HEK293 (cell line): ENCODE measurements around the gene SCAANT1.

Experiments
- CTCF ChIA-PET: fragments of 350-600 bp; formaldehyde crosslinking; extraction: SDS; loops from one replicate; lab custom pipeline; 2021; ENCODE audit warnings: antibody characterized with exemption; lab: Yijun Ruan, JAX
- POLR2A ChIA-PET: fragments of 300-600 bp; formaldehyde crosslinking; extraction: SDS; loops from one replicate; lab custom pipeline; 2020; ENCODE audit warnings: antibody characterized with exemption, inconsistent platforms; lab: Yijun Ruan, JAX
- H3K27ac ChIP-seq: fragments of 200-500 bp; sonication (Bioruptor generic); 2 replicates; pipeline ENCODE4 v1.5.1; 2014; ENCODE audit warnings: low read depth, low read length, control low read depth, inconsistent platforms; ENCODE audit errors: extremely low read depth
- H3K36me3 ChIP-seq, 2 experiments: fragments of 200-500 bp in 1 of 2; sonication (Bioruptor generic) in 1 of 2; 1 replicate in 1 of 2; 2 replicates in 1 of 2; pipeline ENCODE4 v1.5.1; 2014 to 2017; ENCODE audit warnings: inconsistent platforms in 2 of 2, low read length in 2 of 2; ENCODE audit not compliant: control insufficient read depth in 2 of 2, insufficient read depth in 1 of 2
- H3K4me1 ChIP-seq: fragments of 200-500 bp; sonication (Bioruptor generic); 2 replicates; pipeline ENCODE4 v1.5.1; 2014; ENCODE audit warnings: mild to moderate bottlenecking, low read length, inconsistent platforms; ENCODE audit not compliant: control insufficient read depth, insufficient read depth
- H3K4me3 ChIP-seq: 2 replicates; pipeline ENCODE4 v1.5.1; 2011; ENCODE audit warnings: low read depth, mild to moderate bottlenecking, control low read depth, low read length, moderate library complexity
- H3K9me3 ChIP-seq: fragments of 200-500 bp; sonication (Bioruptor generic); 2 replicates; pipeline ENCODE4 v1.5.1; 2014; ENCODE audit warnings: low read depth, low read length, inconsistent platforms; ENCODE audit not compliant: control insufficient read depth, insufficient read depth
- FEZF1 ChIP-seq: fragments of 450-650 bp; formaldehyde crosslinking; IDR thresholded peaks from 2 replicates; pipeline ENCODE4 v1.5.1; 2016; ENCODE audit warnings: missing biosample characterization, missing genetic modification characterization
- HOXA7 ChIP-seq: sonication (generic); formaldehyde crosslinking; IDR thresholded peaks from 2 replicates; pipeline ENCODE4 v1.8.1; 2022; ENCODE audit warnings: missing genetic modification reagents, borderline replicate concordance
- HOXD13 ChIP-seq: sonication (generic); formaldehyde crosslinking; IDR thresholded peaks from 2 replicates; pipeline ENCODE4 v1.8.0; 2022; ENCODE audit warnings: missing genetic modification reagents, borderline replicate concordance
- MYNN ChIP-seq: fragments of 450-650 bp; formaldehyde crosslinking; IDR thresholded peaks from 2 replicates; pipeline ENCODE4 v1.5.1; 2016; ENCODE audit warnings: missing biosample characterization, missing genetic modification characterization, borderline replicate concordance
- OVOL3 ChIP-seq: fragments of 450-650 bp; formaldehyde crosslinking; IDR thresholded peaks from 2 replicates; pipeline ENCODE4 v1.5.1; 2016; ENCODE audit warnings: missing biosample characterization, missing genetic modification characterization
- YY2 ChIP-seq: fragments of 450-650 bp; formaldehyde crosslinking; IDR thresholded peaks from 2 replicates; pipeline ENCODE4 v1.5.1; 2016; ENCODE audit warnings: missing biosample characterization, missing genetic modification characterization
- ZBTB17 ChIP-seq: fragments of 450-650 bp; formaldehyde crosslinking; IDR thresholded peaks from 2 replicates; pipeline ENCODE4 v1.5.1; 2016; ENCODE audit warnings: missing biosample characterization, missing genetic modification characterization
- ZBTB21 ChIP-seq: fragments of 450-650 bp; formaldehyde crosslinking; IDR thresholded peaks from 2 replicates; pipeline ENCODE4 v1.5.1; 2017; ENCODE audit warnings: missing biosample characterization, missing genetic modification characterization
- ZNF121 ChIP-seq: fragments of 450-650 bp; formaldehyde crosslinking; IDR thresholded peaks from 2 replicates; pipeline ENCODE4 v1.5.1; 2016; ENCODE audit warnings: missing biosample characterization, missing genetic modification characterization
- ZNF138 ChIP-seq: fragments of 450-650 bp; formaldehyde crosslinking; IDR thresholded peaks from 2 replicates; pipeline ENCODE4 v1.5.1; 2016; ENCODE audit warnings: missing biosample characterization, missing genetic modification characterization, borderline replicate concordance
- ZNF175 ChIP-seq: fragments of 450-650 bp; formaldehyde crosslinking; IDR thresholded peaks from 2 replicates; pipeline ENCODE4 v1.5.1; 2016; ENCODE audit warnings: missing biosample characterization, missing genetic modification characterization
- ZNF2 ChIP-seq: fragments of 450-650 bp; formaldehyde crosslinking; IDR thresholded peaks from 2 replicates; pipeline ENCODE4 v1.5.1; 2016; ENCODE audit warnings: missing biosample characterization, missing genetic modification characterization
- ZNF341 ChIP-seq: fragments of 450-650 bp; formaldehyde crosslinking; IDR thresholded peaks from 2 replicates; pipeline ENCODE4; 2016; ENCODE audit warnings: low read depth, missing biosample characterization, missing genetic modification characterization
- ZNF354C ChIP-seq: fragments of 450-650 bp; formaldehyde crosslinking; IDR thresholded peaks from 2 replicates; pipeline ENCODE4 v1.5.1; 2016; ENCODE audit warnings: missing biosample characterization, missing genetic modification characterization, low read depth, borderline replicate concordance
- ZNF621 ChIP-seq: fragments of 450-650 bp; formaldehyde crosslinking; IDR thresholded peaks from 2 replicates; pipeline ENCODE4 v1.5.1; 2017; ENCODE audit warnings: missing biosample characterization, missing genetic modification characterization
- ZNF660 ChIP-seq: fragments of 450-650 bp; IDR thresholded peaks from 2 replicates; pipeline ENCODE4 v1.5.1; 2018; ENCODE audit warnings: missing biosample characterization, mild to moderate bottlenecking, missing genetic modification characterization
- ZNF670 ChIP-seq: fragments of 450-650 bp; formaldehyde crosslinking; IDR thresholded peaks from 2 replicates; pipeline ENCODE4 v1.5.1; 2016; ENCODE audit warnings: missing biosample characterization, missing genetic modification characterization, low read depth
- ZNF837 ChIP-seq: fragments of 450-650 bp; formaldehyde crosslinking; IDR thresholded peaks from 2 replicates; pipeline ENCODE4 v1.5.1; 2016; ENCODE audit warnings: missing biosample characterization, missing genetic modification characterization
- TF ChIP-seq, protein P1 (sequence below): fragments of 450-650 bp; formaldehyde crosslinking; IDR thresholded peaks from 2 replicates; pipeline ENCODE4 v1.5.1; 2016; ENCODE audit warnings: missing biosample characterization, missing genetic modification characterization
- TF ChIP-seq, protein P2 (sequence below): fragments of 450-650 bp; formaldehyde crosslinking; IDR thresholded peaks from 2 replicates; pipeline ENCODE4 v1.5.1; 2017; ENCODE audit warnings: missing biosample characterization, missing genetic modification characterization
- TF ChIP-seq, protein P3 (sequence below): fragments of 450-650 bp; formaldehyde crosslinking; IDR thresholded peaks from 2 replicates; pipeline ENCODE4 v1.5.1; 2016; ENCODE audit warnings: missing biosample characterization, missing genetic modification characterization

Gene SCAANT1

DNA sequence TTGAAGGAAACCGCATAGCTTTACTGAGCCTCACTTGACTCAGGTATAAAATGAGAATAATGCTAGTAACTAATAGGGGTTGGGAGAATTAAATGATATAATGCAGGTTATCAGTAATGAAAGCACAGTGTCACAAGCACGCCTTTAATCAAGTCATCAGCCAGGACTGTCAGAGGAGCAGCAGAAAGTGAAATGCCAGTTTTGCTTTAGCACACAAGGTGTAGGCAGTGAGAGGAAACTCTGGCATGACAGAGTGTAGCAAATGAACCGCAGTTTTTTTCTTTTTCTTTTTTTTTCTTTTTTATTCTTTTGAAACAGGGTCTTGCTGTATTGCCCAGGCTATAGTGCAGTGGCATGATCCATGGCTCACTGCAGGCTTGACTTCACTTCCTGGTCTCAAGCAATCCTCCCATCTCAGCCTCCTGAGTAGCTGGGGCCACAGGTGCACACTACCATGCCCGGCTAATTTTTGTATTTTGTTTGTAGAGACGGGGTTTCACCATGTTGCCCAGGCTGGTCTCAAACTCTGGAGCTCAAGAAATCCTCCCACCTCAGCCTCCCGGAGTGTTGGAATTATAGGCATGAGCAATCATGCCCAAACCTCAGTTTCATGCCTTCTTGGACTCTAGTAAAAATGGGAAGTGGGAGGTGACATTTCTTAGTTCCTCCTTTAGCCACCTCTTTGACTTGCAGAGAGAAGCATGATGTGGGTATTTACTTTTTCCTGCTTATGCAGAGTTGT is 9.7 kb upstream of the SCAANT1 start:
- no peaks in the 10 kb centered on the region for H3K9me3 ChIP-seq
- no peaks in the 10 kb centered on the region for H3K4me1 ChIP-seq
- POLR2A ChIA-PET = no interaction called here
- H3K36me3 ChIP-seq = peaks cover 3 to 67% of the 10 kb centered on the region in 2 experiments; a peak in 1 of 3 replicates
- TF ChIP-seq ZNF121 (tag by site-specific recombination) (peak; percentile 31; the same call in 1 of the 2 replicates), ZNF670 (no peak)
- H3K4me3 ChIP-seq = no peak overlapping the region
- H3K27ac ChIP-seq = no peak overlapping the region
- CTCF ChIA-PET = no interaction called here

DNA sequence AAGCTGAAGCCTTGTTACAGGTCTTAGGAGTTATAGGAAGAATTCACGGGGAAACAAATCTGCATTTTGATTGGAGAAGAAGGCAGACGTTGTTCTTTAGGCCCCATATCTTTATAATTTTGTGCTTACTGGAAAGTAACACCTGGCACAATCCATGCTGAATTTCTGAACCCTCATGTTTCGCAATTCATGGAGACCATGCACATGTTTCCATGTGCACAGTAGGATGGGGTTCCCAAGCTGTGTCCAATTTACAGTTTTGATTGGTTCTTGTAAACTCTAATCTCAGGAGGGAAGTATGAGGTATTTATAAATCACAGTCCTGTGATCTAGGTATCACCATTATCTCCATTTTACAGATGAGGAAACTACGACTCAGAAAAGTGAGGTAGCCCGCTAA is 7.8 kb upstream of the SCAANT1 start:
- no peak overlapping the region for H3K4me3 ChIP-seq
- no peaks in the 10 kb centered on the region for H3K9me3 ChIP-seq
- H3K27ac ChIP-seq = no peak overlapping the region
- ChIA-PET CTCF (interaction anchor here (1.1 kb wide), 1 partner anchor 74 kb away, joined by 3 read pairs; no protein-coding TSS in a partner anchor), POLR2A (no interaction called here)
- TF ChIP-seq MYNN (tag by site-specific recombination) = no peak
- TF ChIP-seq, protein P1, sequence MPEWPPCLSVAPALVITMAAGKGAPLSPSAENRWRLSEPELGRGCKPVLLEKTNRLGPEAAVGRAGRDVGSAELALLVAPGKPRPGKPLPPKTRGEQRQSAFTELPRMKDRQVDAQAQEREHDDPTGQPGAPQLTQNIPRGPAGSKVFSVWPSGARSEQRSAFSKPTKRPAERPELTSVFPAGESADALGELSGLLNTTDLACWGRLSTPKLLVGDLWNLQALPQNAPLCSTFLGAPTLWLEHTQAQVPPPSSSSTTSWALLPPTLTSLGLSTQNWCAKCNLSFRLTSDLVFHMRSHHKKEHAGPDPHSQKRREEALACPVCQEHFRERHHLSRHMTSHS (tag by site-specific recombination) = no peak
- TF ChIP-seq ZNF837 (tag by site-specific recombination) = no peak
- TF ChIP-seq YY2 (tag by site-specific recombination) = no peak
- TF ChIP-seq ZNF354C (tag by site-specific recombination) = no peak
- TF ChIP-seq, protein P2, sequence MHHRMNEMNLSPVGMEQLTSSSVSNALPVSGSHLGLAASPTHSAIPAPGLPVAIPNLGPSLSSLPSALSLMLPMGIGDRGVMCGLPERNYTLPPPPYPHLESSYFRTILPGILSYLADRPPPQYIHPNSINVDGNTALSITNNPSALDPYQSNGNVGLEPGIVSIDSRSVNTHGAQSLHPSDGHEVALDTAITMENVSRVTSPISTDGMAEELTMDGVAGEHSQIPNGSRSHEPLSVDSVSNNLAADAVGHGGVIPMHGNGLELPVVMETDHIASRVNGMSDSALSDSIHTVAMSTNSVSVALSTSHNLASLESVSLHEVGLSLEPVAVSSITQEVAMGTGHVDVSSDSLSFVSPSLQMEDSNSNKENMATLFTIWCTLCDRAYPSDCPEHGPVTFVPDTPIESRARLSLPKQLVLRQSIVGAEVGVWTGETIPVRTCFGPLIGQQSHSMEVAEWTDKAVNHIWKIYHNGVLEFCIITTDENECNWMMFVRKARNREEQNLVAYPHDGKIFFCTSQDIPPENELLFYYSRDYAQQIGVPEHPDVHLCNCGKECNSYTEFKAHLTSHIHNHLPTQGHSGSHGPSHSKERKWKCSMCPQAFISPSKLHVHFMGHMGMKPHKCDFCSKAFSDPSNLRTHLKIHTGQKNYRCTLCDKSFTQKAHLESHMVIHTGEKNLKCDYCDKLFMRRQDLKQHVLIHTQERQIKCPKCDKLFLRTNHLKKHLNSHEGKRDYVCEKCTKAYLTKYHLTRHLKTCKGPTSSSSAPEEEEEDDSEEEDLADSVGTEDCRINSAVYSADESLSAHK (tag by site-specific recombination) = no peak
- TF ChIP-seq HOXA7 (CRISPR knock-in tag) = no peak
- no peak for TF ChIP-seq HOXD13
- TF ChIP-seq FEZF1 (tag by site-specific recombination) = no peak
- TF ChIP-seq OVOL3 (tag by site-specific recombination) = no peak
- TF ChIP-seq ZNF660 = no peak
- TF ChIP-seq, protein P3, sequence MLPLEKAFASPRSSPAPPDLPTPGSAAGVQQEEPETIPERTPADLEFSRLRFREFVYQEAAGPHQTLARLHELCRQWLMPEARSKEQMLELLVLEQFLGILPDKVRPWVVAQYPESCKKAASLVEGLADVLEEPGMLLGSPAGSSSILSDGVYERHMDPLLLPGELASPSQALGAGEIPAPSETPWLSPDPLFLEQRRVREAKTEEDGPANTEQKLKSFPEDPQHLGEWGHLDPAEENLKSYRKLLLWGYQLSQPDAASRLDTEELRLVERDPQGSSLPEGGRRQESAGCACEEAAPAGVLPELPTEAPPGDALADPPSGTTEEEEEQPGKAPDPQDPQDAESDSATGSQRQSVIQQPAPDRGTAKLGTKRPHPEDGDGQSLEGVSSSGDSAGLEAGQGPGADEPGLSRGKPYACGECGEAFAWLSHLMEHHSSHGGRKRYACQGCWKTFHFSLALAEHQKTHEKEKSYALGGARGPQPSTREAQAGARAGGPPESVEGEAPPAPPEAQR (tag by site-specific recombination) = no peak
- no peak for TF ChIP-seq ZNF621 (tag by site-specific recombination)
- no peak for TF ChIP-seq ZBTB17 (tag by site-specific recombination)
- H3K4me1 ChIP-seq = no peaks in the 10 kb centered on the region
- H3K36me3 ChIP-seq = peaks cover 6 to 69% of the 10 kb centered on the region in 2 experiments

DNA sequence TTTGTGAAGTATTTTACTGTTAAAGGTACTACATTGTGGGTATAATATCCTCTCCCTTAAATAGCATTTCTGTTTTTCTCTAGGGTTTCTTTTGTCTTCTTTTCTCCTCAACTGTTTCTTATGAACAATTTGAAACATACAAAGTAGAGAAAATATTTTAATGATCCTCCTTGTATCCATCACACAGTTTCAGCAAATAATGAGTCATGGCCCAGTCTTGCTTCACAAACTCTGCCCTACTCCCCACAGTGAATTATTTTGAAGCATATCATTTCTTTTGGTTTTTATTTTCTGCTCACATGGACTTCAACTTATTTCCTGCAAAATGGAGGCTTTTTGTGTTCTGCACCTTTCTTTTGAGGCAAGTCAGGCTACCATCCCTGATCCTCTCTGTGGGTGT is 6.1 kb upstream of the SCAANT1 start:
- no peak overlapping the region for H3K4me3 ChIP-seq
- no peak overlapping the region for H3K27ac ChIP-seq
- no peaks in the 10 kb centered on the region for H3K9me3 ChIP-seq
- CTCF ChIA-PET = no interaction called here
- POLR2A ChIA-PET = no interaction called here
- peaks cover 6 to 57% of the 10 kb centered on the region in 2 experiments for H3K36me3 ChIP-seq
- no peak for TF ChIP-seq ZNF2 (tag by site-specific recombination)
- TF ChIP-seq ZNF175 (tag by site-specific recombination) = no peak
- no peak for TF ChIP-seq ZNF341 (tag by site-specific recombination)
- TF ChIP-seq ZBTB21 (tag by site-specific recombination) = no peak
- TF ChIP-seq ZNF138 (tag by site-specific recombination) = no peak
- H3K4me1 ChIP-seq = no peaks in the 10 kb centered on the region
